ENCODE data around the gene ALOX15. TPM values are rescaled to one million over a fixed set of nuclear protein-coding genes. Genes with fewer than 3 reads are reported as not detected.

ALOX15 gene
- total and polyA plus RNA-seq, 9 of the 15 experiments (the other 6 are each of a cell fraction or from before 2014, with no cell fraction given) = not detected

DNA sequence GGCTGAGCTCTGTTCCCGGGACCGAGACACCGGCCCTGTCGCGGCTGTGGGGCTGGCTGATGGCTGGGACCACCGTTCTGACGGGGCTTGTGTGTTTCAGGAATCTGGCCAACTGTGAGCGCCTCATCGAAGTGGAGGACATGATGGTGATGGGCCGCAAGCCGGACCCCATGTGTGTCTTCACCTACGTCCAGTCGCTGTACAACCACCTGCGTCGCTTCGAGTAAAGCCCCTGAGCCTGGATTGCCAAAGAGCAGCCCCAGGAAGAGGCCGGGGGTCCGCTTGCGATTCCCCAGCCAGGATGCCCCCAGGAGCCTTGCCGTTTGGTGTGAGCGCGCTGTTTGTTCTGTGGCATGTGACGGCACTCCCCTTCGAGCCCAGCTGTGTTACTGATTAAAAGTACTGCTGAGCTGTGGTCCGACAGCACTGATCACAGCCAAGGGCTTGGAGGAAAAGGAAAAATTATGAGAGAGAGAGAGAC lies 34.2 kb downstream of the ALOX15 start:
- BruUV-seq (replicated peaks) = no TSS peak
- ATAC-seq (no peak), FAIRE-seq (no peak), DNase-seq (ENCODE audit: extremely low read depth in 1 of 4, low spot score in 3 of 4) (no peak)
- TF ChIP-seq TFAP4 (CRISPR knock-in tag; IDR thresholded peaks at IDR 0.05; ENCODE audit: borderline replicate concordance) = peak; percentile 61; the same call in 1 of the 2 replicates
- no peak for TF ChIP-seq POLR2B (IDR thresholded peaks at IDR 0.05; ENCODE audit: low read depth, partially characterized antibody)
- 0 out of 2 replicates have a peak, but pooled peaks have one; percentile 7 for TF ChIP-seq BHLHE40 (IDR thresholded peaks at IDR 0.05; ENCODE audit: low read length)
- no peak for TF ChIP-seq HDAC6 (IDR thresholded peaks at IDR 0.05; ENCODE audit: low read depth, low read length)
- no peak overlapping the region for H3K4me3 ChIP-seq
- H3K79me2 ChIP-seq (ENCODE audit: control insufficient read depth, insufficient read depth, low read length) = no peaks in the 10 kb centered on the region
- no peak overlapping the region for H3K27ac ChIP-seq (ENCODE audit: extremely low read depth, low read depth, low read length)
- in situ Hi-C loops (cut with MboI) = no loop called here
- no peaks in the 10 kb centered on the region for H3K9me1 ChIP-seq (ENCODE audit: control insufficient read depth, insufficient read depth, low read length)
- no peak overlapping the region for H2AFZ ChIP-seq (ENCODE audit: low read depth, low read length)
- peaks cover 3 to 7% of the 10 kb centered on the region in 2 experiments; a peak in 3 of 5 replicates for H3K4me1 ChIP-seq (replicated peaks in 1 of 2; ENCODE audit: control insufficient read depth in 2 of 2, insufficient read depth in 2 of 2, low read length in 2 of 2)
- no peak overlapping the region; a peak in 1 of 4 replicates for H3K9ac ChIP-seq (ENCODE audit: insufficient read depth in 1 of 2, low read depth in 2 of 2, low read length in 2 of 2)
- H3K27me3 ChIP-seq (ENCODE audit: control insufficient read depth in 2 of 2, insufficient read depth in 2 of 2, low read length in 2 of 2) = peaks cover 20 to 62% of the 10 kb centered on the region in 2 experiments
- H3K36me3 ChIP-seq (ENCODE audit: control insufficient read depth, insufficient read depth, low read length) = no peaks in the 10 kb centered on the region
- 0 out of 2 replicates have a peak, but pooled peaks cover 6% of the 10 kb centered on the region for H4K20me1 ChIP-seq (replicated peaks; ENCODE audit: control insufficient read depth, insufficient read depth, low read length)
- ChIA-PET POLR2A (no interaction called here), CTCF (ENCODE audit: low intra/inter-chr PET ratio) (no interaction called here)
- H3K4me2 ChIP-seq (ENCODE audit: insufficient read depth, low read length) = no peak overlapping the region
- no peaks in the 10 kb centered on the region for H3K9me3 ChIP-seq (replicated peaks; ENCODE audit: control insufficient read depth, insufficient read depth, low read depth, low read length)
- 39% methylated on average over 8 of the region's 25 CpGs for WGBS (ENCODE audit: insufficient coverage, low coverage, missing lambda C conversion rate)
- intact Hi-C loops (cut with micrococcal nuclease) = no loop called here

DNA sequence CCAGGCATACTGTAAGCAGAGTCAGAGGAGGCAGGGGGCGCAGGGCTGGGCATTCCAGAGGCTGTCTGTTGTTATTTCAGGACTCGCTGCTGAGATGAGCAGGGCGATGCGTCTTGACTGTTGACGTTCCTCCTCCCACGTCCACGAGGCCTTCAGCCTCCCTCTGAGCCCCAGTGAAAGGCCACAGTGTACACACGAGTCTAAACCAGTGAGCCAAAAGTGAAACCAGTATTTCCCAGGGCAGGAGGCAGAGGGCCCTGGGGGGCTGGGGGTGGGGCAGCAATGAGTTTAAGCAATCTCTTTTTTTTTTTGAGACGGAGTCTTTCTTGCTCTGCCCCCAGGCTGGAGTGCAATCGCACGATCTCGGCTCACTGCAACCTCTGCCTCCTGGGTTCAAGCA lies 35.7 kb downstream of the ALOX15 start:
- H4K20me1 ChIP-seq (replicated peaks; ENCODE audit: control insufficient read depth, insufficient read depth, low read length) = 0 out of 2 replicates have a peak, but pooled peaks cover 6% of the 10 kb centered on the region
- no peak overlapping the region for H3K4me2 ChIP-seq (ENCODE audit: insufficient read depth, low read length)
- H3K9ac ChIP-seq (ENCODE audit: insufficient read depth in 1 of 2, low read depth in 2 of 2, low read length in 2 of 2) = no peak overlapping the region
- no peak overlapping the region for H3K4me3 ChIP-seq
- H3K36me3 ChIP-seq (ENCODE audit: control insufficient read depth, insufficient read depth, low read length) = no peaks in the 10 kb centered on the region
- no peaks in the 10 kb centered on the region for H3K9me1 ChIP-seq (ENCODE audit: control insufficient read depth, insufficient read depth, low read length)
- H3K9me3 ChIP-seq (replicated peaks; ENCODE audit: control insufficient read depth, insufficient read depth, low read depth, low read length) = no peaks in the 10 kb centered on the region
- H3K4me1 ChIP-seq (replicated peaks in 1 of 2; ENCODE audit: control insufficient read depth in 2 of 2, insufficient read depth in 2 of 2, low read length in 2 of 2) = peaks cover 3 to 7% of the 10 kb centered on the region in 2 experiments; a peak in 3 of 5 replicates
- TF ChIP-seq ETS2 (tag; IDR thresholded peaks at IDR 0.05; ENCODE audit: borderline replicate concordance, poor library complexity, severe bottlenecking) (no peak), CBX5 (IDR thresholded peaks at IDR 0.05; ENCODE audit: borderline replicate concordance, low read depth) (no peak), ZNF253 (CRISPR knock-in tag; conservative IDR thresholded peaks at IDR 0.05) (no peak)
- TF ChIP-seq, protein P1, sequence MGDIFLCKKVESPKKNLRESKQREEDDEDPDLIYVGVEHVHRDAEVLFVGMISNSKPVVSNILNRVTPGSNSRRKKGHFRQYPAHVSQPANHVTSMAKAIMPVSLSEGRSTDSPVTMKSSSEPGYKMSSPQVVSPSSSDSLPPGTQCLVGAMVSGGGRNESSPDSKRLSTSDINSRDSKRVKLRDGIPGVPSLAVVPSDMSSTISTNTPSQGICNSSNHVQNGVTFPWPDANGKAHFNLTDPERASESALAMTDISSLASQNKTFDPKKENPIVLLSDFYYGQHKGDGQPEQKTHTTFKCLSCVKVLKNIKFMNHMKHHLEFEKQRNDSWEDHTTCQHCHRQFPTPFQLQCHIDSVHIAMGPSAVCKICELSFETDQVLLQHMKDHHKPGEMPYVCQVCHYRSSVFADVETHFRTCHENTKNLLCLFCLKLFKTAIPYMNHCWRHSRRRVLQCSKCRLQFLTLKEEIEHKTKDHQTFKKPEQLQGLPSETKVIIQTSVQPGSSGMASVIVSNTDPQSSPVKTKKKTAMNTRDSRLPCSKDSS (IDR thresholded peaks at IDR 0.05; ENCODE audit: low read depth, partially characterized antibody) = no peak
- TF ChIP-seq, protein P2, sequence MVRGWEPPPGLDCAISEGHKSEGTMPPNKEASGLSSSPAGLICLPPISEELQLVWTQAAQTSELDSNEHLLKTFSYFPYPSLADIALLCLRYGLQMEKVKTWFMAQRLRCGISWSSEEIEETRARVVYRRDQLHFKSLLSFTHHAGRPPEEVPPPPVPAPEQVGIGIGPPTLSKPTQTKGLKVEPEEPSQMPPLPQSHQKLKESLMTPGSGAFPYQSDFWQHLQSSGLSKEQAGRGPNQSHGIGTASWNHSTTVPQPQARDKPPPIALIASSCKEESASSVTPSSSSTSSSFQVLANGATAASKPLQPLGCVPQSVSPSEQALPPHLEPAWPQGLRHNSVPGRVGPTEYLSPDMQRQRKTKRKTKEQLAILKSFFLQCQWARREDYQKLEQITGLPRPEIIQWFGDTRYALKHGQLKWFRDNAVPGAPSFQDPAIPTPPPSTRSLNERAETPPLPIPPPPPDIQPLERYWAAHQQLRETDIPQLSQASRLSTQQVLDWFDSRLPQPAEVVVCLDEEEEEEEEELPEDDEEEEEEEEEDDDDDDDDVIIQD (CRISPR knock-in tag; IDR thresholded peaks at IDR 0.05) = no peak
- H3K79me2 ChIP-seq (ENCODE audit: control insufficient read depth, insufficient read depth, low read length) = no peaks in the 10 kb centered on the region
- no peak overlapping the region for H3K27ac ChIP-seq (ENCODE audit: extremely low read depth, low read depth, low read length)
- peaks cover 20 to 61% of the 10 kb centered on the region in 2 experiments for H3K27me3 ChIP-seq (ENCODE audit: control insufficient read depth in 2 of 2, insufficient read depth in 2 of 2, low read length in 2 of 2)
- FAIRE-seq = no peak
- DNase-seq (ENCODE audit: extremely low read depth in 1 of 4, low spot score in 3 of 4) = no peak
- in situ Hi-C loops (cut with MboI) = no loop called here
- H2AFZ ChIP-seq (ENCODE audit: low read depth, low read length) = no peak overlapping the region
- intact Hi-C loops (cut with micrococcal nuclease) = no loop called here
- WGBS (ENCODE audit: insufficient coverage, low coverage, missing lambda C conversion rate) = 19% methylated on average over 8 of the region's 12 CpGs
- POLR2A ChIA-PET = no interaction called here
- no peak for ATAC-seq
- no TSS peak for BruUV-seq (replicated peaks)
- CTCF ChIA-PET (ENCODE audit: low intra/inter-chr PET ratio) = no interaction called here

All from K562 (cell line).